Tibial nerve (tissue), 4 donors: Measurements from ENCODE around the gene MRPL43. TPM values are rescaled to one million over a fixed set of nuclear protein-coding genes. Genes with fewer than 3 reads are reported as not detected.

ENCODE experiments used
- DNase-seq, 2 donors: peaks; one replicate each; pipeline ENCODE4 v3.0.0-alpha.2; 2019; ENCODE audit warnings: low spot score in 2 of 2
- H3K27ac ChIP-seq, 4 donors: fragments of 200-600 bp; sonication (generic) in 3 of 4; one replicate each; pipeline ENCODE4 v1.5.1; 2017 to 2019; ENCODE audit warnings: mild to moderate bottlenecking in 1 of 4
- H3K27me3 ChIP-seq, 2 donors: fragments of 200-600 bp; sonication (generic) in 1 of 2; one replicate each; pipeline versions ENCODE4 v1.5.1 to v1.6.0; 2017 to 2019
- H3K36me3 ChIP-seq, 3 donors: fragments of 200-600 bp; sonication (generic); one replicate each; pipeline ENCODE4 v1.5.1; 2018 to 2019
- H3K4me1 ChIP-seq, 4 donors: fragments of 200-600 bp; sonication (generic) in 3 of 4; one replicate each; pipeline ENCODE4 v1.5.1; 2017 to 2019
- H3K4me3 ChIP-seq, 4 donors: fragments of 200-600 bp; sonication (generic) in 3 of 4; one replicate each; pipeline ENCODE4 v1.5.1; 2017 to 2019; ENCODE audit warnings: mild to moderate bottlenecking in 1 of 4, moderate library complexity in 1 of 4
- H3K9me3 ChIP-seq, 4 donors: fragments of 200-600 bp; sonication (generic) in 3 of 4; one replicate each; pipeline ENCODE4 v1.5.1; 2017 to 2019
- CTCF ChIP-seq, 5 experiments: fragments of 200-600 bp in 3 of 5; fragments of 450-650 bp in 2 of 5; sonication (generic) in 3 of 5; IDR thresholded peaks; one replicate each; pipeline ENCODE4 v1.5.1; 2016 to 2019; ENCODE audit warnings: antibody characterized with exemption in 5 of 5, mild to moderate bottlenecking in 3 of 5, moderate library complexity in 2 of 5
- EP300 ChIP-seq, 2 donors: sonication (generic); formaldehyde crosslinking; IDR thresholded peaks; one replicate each; pipeline ENCODE4 v1.6.1; 2017; ENCODE audit warnings: antibody characterized with exemption in 2 of 2, mild to moderate bottlenecking in 1 of 2
- POLR2A ChIP-seq, 2 donors: fragments of 450-650 bp; IDR thresholded peaks; one replicate each; pipeline ENCODE4 v1.6.1; 2017; ENCODE audit warnings: antibody characterized with exemption in 2 of 2, mild to moderate bottlenecking in 2 of 2, moderate library complexity in 2 of 2
- WGBS, 2 donors: methylation state at CpG; one replicate each; pipeline ENCODE4 v1.1.5; 2018; 5-methylcytosine and 5-hydroxymethylcytosine counted together
- total RNA-seq, 4 donors: library from RNA; depleted of rRNA; stranded (reverse); fragments of >200 nt; gene quantifications; one replicate each; pipeline ENCODE4 v1.1.0, GENCODE V29; 2016

Gene MRPL43
- total RNA-seq, 4 donors from 2014 or later: 64.1 to 146 (median 99.5) TPM

- H3K36me3 ChIP-seq: peaks cover 0 to 93% (median 0%) of the 10 kb centered on the region in 3 donors
- no peak overlapping the region for H3K27ac ChIP-seq
- 86 to 92% methylated on average over 5 of the region's 5 CpGs for WGBS, 2 donors
Observed at GRCh38 chr10:100981178-100981772, 6.0 kb downstream of the MRPL43 start.

GRCh38 chr10:100980711-100981110 is 6.6 kb downstream of the MRPL43 start:
- WGBS, 2 donors: 86 to 97% methylated on average over 7 of the region's 7 CpGs
- Histone ChIP-seq H3K27ac (no peak overlapping the region), H3K27me3 (no peaks in the 10 kb centered on the region), H3K9me3 (no peaks in the 10 kb centered on the region), H3K4me1 (peaks cover 0 to 13% (median 0%) of the 10 kb centered on the region in 4 donors), H3K36me3 (peaks cover 0 to 93% (median 0%) of the 10 kb centered on the region in 3 donors), H3K4me3 (no peak overlapping the region)
- TF ChIP-seq POLR2A (IDR thresholded peaks at IDR 0.05): no peak
- TF ChIP-seq EP300 (IDR thresholded peaks at IDR 0.05): no peak
- TF ChIP-seq CTCF (IDR thresholded peaks at IDR 0.05): no peak
- no peak for DNase-seq

More at GRCh38 chr10:100981178-100981772, 6.0 kb downstream of the MRPL43 start:
- H3K4me3 ChIP-seq: no peak overlapping the region
- DNase-seq: no peak
- H3K4me1 ChIP-seq: peaks cover 0 to 19% (median 2%) of the 10 kb centered on the region in 4 donors
- H3K9me3 ChIP-seq: no peaks in the 10 kb centered on the region
- no peaks in the 10 kb centered on the region for H3K27me3 ChIP-seq
- TF ChIP-seq CTCF (IDR thresholded peaks at IDR 0.05) (no peak), POLR2A (IDR thresholded peaks at IDR 0.05) (no peak), EP300 (IDR thresholded peaks at IDR 0.05) (no peak)

GRCh38 chr10:100980311-100980710 is 7.0 kb downstream of the MRPL43 start:
- no peak for DNase-seq
- Histone ChIP-seq H3K27ac (no peak overlapping the region), H3K36me3 (peaks cover 0 to 89% (median 0%) of the 10 kb centered on the region in 3 donors), H3K27me3 (no peaks in the 10 kb centered on the region), H3K9me3 (no peaks in the 10 kb centered on the region), H3K4me1 (peaks cover 0 to 9% (median 0%) of the 10 kb centered on the region in 4 donors), H3K4me3 (no peak overlapping the region)
- 70 to 83% methylated on average over 2 of the region's 2 CpGs for WGBS, 2 donors
- TF ChIP-seq EP300 (IDR thresholded peaks at IDR 0.05): no peak
- no peak for TF ChIP-seq CTCF (IDR thresholded peaks at IDR 0.05)
- no peak for TF ChIP-seq POLR2A (IDR thresholded peaks at IDR 0.05)

GRCh38 chr10:100979791-100980272 is 7.5 kb downstream of the MRPL43 start:
- Histone ChIP-seq H3K4me1 (peaks cover 0 to 5% (median 0%) of the 10 kb centered on the region in 4 donors), H3K4me3 (no peak overlapping the region), H3K36me3 (peaks cover 0 to 86% (median 0%) of the 10 kb centered on the region in 3 donors), H3K9me3 (no peaks in the 10 kb centered on the region), H3K27me3 (no peaks in the 10 kb centered on the region), H3K27ac (no peak overlapping the region)
- no peak for TF ChIP-seq EP300 (IDR thresholded peaks at IDR 0.05)
- no peak for TF ChIP-seq POLR2A (IDR thresholded peaks at IDR 0.05)
- no peak for TF ChIP-seq CTCF (IDR thresholded peaks at IDR 0.05)
- WGBS, 2 donors: 79 to 94% methylated on average over 11 to 16 of the region's 16 CpGs
- DNase-seq: no peak

GRCh38 chr10:100978901-100979195 is 8.4 kb downstream of the MRPL43 start:
- H3K27ac ChIP-seq: no peak overlapping the region
- no peak overlapping the region for H3K4me3 ChIP-seq
- no peak for TF ChIP-seq POLR2A (IDR thresholded peaks at IDR 0.05)
- TF ChIP-seq CTCF (IDR thresholded peaks at IDR 0.05): no peak
- no peak for TF ChIP-seq EP300 (IDR thresholded peaks at IDR 0.05)
- peaks cover 0 to 76% (median 0%) of the 10 kb centered on the region in 3 donors for H3K36me3 ChIP-seq
- H3K9me3 ChIP-seq: no peaks in the 10 kb centered on the region
- 78 to 81% methylated on average over 10 of the region's 10 CpGs for WGBS, 2 donors
- DNase-seq: no peak
- no peaks in the 10 kb centered on the region for H3K4me1 ChIP-seq
- no peaks in the 10 kb centered on the region for H3K27me3 ChIP-seq
